HG03469 (cell line): ENCODE results near the gene YEATS2.
"Not testable (repeated sequence)": the region's sequence is repeated elsewhere in the genome, so short reads cannot be mapped to it uniquely, and the experiment has no call there.

Experiments
- ATAC-seq: cut with Tn5 transposase; IDR thresholded peaks from one replicate; pipeline ENCODE4 v1.9.1; 2021; ENCODE audit warnings: mild to moderate bottlenecking, moderate library complexity, moderate number of reproducible peaks; ENCODE audit not compliant: unreplicated experiment

Gene YEATS2

DNA sequence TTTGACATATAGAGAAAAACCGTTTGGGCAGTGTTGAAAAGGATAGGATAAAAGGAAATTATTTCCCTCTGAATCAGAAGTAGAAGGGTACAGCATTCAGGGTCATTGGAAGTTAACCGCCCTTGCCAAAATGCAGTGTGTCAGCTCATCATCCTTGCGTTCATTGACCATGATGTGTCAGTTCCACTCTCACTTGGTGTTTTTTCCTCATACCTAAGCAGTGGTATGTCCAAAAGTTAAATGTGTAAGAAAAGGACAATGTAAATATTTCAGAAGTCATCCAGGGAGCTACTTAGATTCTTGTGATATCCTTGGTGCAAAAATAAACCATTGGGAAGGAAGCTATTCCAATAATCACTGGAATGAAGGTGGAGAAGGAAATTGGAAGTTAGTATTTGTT is 77.0 kb downstream of the YEATS2 start:
- ATAC-seq, result no peak

DNA sequence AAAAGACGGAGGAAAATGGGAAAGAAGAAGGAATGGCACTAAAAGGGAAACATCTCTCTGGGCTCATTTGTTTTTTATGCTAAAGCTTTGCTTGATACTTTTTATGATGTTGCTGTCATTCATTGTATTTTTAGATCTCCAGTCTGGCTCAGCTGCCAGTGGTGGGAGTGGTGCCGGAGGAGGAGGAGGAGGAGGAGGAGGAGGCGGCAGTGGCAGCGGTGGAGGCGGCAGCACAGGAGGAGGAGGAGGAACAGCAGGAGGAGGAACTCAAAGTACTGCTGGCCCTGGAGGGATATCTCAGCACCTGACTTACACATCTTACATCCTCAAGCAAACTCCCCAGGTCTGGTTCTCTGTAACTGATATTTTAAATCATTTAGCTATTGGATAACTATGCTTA is 78.2 kb downstream of the YEATS2 start:
- ATAC-seq, result no peak

DNA sequence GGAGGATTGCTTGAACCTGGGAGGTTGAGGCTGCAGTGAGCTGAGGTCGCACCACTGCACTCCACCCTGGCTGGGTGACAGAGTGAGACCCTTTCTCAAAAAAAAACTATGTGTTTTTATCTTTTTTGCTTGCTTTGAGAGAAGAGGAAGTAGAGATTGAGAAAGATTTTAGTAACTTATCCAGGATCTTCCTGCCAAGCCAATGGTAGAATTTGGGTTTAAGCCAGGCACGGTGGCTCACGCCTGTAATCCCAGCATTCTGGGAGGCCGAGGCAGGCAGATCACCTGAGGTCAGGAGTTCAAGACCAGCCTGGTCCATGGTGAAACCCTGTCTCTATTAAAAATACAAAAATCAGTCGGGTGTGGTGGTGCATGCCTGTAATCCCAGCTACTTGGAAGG is 78.9 kb downstream of the YEATS2 start:
- not testable (repeated sequence) for ATAC-seq

DNA sequence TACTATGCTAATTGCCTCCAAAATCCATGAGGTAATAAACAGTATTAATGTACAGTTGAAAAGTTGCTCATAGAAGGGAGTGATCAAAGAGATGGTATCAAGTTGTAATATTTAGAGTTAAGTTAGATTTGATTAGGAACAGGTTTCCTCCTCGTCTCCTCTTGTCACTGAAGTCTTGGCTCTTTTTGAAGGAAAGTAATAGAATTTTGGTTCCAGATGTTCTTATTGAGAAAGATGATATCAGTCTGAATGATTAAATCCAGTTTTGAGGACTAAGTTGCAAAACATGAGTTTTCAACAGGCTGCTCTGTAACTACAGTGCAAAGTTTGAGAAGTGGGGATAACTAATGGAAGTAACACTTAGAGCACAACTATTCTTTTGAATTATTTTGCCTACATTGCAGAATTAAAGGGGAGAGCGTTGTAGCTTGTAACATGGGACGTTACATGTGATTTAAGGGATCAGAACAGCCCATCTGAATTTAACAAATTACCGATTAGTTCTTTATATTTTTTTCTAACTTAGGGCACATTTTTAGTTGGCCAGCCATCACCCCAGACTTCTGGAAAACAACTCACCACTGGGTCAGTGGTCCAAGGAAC is 79.5 kb downstream of the YEATS2 start:
- ATAC-seq, result no peak

DNA sequence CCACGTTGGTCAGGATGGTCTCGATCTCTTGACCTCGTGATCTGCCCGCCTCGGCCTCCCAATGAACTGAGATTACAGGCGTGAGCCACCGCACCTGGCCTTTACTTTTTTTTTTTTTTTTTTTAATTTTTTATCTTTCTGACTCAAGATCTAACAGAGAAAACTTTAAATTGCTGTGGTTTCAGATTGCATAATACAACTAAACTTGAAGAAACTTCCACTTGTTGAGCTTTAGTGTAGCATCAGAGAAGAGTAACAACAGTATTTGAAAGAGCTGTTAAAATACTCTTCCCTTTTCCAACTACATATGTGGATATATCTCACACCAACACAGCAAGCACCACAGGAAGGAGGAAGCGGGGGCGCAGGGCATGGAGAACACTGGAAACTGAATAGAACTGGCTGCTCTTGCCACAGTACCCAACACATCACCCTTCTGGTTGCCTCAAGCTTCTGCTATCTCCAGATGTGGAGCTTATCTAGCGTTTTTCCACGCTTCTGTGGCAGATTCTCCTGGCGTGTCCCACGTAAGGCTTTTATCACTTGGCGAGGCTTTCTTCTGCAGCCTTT is 82.4 kb downstream of the YEATS2 start:
- no peak for ATAC-seq

DNA sequence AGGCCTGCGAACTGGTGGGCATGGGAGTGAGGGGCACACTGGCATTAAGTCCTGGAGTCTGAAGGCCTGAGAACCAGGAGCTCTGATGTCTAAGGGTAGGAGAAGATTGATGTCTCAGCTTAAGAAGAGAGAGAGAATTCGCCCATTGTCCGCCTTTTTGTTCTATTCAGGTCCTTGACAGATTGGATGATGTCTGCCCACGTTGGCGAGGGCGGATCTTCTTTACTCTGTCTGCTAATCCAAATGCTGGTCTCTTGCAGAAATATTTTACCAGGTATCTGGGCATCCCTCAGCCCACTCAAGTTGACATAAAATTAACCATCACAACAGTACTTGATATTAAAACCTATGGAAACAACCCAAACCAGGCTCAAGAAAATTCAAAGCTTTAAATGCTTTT is 83.6 kb downstream of the YEATS2 start:
- ATAC-seq, result no peak

DNA sequence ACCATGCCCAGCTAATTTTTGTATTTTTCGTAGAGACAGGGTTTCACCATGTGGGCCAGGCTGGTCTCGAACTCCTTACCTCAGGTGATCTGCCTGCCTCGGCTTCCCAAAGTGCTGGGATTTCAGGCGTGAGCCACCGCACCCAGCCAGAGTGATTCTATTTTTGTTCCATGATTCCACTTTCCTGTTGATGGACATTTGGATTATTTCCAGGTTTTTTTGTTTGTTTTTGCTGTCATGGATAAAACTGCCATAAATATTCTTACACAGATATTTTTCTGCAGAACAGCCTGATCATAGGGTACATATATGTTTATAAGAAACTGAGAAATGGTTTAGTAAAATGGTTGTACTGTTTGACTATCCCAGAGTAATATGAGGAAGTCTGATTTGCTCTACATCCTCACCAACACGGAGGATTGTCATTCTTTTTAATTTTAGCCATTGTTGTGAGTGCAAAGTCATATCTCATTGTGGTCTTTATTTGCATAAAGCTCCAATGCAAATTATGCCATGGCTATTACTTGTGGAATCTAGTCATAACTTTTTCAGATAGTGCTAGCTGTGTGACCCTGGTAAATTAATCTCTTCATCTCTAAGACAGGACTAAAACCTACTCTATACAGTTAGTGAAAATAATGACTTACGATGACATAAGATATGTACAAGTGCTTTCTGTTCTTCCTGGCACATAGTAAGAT is 85.1 kb downstream of the YEATS2 start:
- ATAC-seq, result no peak

DNA sequence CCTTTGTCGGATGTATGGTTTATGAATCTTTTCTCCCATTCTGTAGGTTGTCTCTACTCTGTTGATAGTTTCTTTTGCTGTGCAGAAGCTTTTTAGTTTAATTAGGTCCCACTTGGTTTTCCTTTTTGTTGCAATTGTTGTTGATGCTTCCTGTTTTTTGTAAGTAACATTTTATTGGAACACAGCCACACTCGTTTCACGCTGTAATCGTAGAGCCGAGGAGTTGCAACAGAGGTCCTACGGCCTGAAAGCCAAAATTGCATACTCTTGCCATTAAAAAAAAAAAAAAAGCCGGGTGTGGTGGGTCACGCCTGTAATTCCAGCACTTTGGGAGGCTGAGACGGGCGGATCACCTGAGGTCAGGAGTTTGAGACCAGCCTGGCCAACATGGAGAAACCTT is 86.9 kb downstream of the YEATS2 start:
- not testable (repeated sequence) for ATAC-seq

DNA sequence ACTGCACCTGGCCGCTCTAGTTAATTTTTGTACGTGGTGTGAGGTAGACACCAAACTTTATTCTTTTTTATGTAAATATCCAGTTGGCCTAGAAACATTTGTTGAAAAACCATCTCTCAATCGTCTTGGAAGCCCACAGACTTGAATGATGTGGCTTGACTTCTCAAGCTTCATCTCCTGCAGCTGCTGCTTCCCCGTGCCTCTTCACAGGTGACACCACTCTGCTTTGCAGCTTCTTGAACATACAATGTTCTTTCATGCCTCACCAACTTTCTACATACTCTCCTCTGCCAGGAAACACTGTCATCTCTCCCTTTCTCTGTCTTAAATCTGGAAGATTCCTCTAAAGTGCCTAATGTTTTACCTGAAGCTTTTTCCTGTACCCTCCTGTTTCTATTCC is 92.2 kb downstream of the YEATS2 start:
- ATAC-seq, result no peak

DNA sequence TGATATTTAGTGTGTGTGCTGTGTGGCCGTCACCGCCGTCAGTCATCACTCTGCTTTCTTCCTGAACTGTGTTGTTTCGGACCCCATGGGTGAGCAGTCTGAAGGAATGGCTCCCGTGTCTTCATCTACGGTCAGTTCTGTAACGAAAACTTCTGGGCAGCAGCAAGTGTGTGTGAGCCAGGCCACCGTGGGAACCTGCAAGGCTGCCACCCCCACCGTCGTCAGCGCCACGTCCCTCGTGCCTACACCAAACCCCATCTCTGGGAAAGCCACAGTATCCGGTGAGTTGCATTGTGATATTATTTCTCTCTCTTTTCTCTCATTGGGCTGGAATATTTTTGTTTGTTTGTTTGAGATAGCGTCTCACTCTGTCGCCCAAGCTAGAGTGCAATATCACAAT is 93.1 kb downstream of the YEATS2 start:
- ATAC-seq, result no peak

DNA sequence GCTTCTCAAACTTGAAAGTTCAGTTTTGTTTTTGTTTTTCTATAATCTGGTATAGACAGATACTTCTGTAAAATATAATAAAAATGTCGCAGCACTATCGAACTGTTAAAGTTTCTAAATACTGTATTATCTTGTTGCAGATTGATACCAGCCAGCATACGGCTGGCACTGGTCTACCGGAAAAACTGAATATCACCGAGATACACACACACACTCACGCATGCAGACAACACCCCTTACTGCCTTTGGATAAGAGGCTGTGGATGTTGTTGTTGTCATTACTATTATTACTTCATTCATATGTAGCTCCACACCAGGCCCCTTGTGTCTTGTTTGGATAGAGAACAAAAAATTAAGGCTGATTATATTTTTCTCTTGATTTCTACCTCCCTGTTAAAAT is 95.4 kb downstream of the YEATS2 start:
- no peak for ATAC-seq

DNA sequence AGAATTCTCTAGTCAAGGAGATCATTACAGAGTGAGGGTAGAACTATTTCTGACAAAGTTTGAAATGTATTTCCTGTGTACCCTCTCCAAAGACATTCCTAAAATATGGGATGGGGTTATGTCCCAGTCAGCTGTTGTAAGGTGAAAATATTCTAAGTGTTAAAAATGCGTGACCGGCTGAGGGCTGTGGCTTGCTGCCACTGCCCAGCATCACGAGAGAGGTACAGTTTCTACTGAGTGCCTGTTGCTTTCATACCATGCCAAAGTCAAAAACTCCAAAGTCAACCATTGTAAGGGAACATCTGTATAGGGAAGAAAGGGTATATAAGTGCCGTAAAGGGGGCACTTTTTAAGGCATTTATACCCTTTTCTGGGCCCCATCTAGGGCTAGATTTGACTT is 96.9 kb downstream of the YEATS2 start:
- ATAC-seq, result no peak

DNA sequence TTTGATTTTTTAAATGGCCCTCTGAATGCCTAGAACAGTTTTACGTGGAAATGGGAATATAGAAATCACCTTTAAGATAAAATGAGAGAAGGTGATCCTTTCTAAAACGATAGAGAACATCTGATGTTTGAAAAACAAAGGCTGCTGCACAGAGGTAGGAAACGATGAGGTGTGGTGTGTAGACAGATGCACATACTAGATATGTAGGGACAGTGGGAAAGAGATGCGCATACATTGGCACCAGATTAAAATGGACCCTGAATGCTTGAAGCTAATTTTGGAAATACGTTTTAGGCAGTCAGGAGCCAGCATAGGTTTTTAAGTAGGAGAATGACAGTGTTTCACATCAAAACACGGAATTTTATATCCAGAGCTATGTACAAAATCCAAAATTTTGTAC is 98.8 kb downstream of the YEATS2 start:
- no peak for ATAC-seq

DNA sequence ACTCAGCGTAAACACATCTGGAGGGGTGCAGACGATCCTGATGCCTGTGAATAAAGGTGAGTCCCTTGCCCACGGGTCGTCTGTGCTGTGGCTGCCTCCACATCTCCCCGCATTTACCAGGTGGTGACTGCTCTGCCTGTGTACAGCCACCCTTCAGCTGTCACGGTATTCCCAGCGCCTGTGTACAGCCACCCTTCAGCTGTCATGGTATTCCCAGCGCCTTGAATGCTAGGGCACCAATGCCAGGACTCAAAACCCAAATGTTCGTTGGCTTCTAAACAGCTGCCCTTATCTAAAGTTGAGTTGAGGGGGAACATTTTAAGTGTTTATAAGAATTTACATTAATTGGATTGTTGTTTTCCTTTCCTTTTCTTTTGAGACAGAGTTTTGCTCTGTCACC is 100.4 kb downstream of the YEATS2 start:
- no peak for ATAC-seq

DNA sequence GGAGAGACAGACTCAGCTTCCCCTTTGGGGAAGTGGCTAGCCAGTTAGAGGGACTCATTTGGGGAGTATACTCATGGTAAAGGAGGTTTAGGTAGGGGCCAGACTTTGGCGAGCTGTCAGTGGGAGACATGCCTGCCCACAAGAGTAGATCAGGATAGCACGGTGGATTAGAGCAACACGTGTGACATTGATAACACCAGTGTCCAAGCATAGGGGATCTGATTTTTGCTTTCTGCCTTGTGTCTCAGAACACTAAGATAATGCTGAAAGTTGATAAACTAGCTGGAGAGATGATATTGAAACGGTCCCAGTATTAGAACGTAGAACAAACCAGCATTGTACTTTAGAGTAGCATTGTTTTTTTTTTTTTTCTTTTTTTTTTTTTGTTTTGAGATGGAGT is 101.9 kb downstream of the YEATS2 start:
- no peak for ATAC-seq

DNA sequence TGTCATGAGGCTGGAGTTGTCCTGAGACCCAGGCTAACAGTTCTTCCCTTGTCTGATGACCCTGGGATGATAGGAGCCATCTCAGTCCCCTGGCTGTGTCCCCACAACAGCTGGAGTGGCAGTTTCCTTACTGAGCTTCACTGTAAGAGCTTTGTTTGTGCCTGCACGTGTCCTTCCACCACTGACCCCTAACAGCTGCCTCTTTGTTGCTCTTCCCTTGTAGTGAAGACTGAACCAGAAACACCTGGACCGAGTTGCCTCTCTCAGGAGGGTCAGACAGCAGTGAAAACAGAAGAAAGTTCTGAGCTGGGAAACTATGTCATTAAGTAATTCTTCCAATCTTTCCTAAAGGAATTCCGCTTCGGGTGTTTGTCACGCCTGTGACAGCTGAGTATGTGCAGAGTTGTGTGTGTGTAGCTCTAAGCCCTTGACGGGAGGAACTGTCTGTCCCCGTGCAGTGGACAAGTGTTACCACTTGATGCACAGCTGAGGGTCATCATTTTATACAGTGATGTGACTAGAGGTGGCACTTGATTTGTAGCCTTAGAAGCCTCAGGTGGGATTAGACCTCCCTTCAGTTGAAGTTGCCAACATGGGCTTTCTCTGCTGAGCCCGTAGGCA is 102.8 kb downstream of the YEATS2 start:
- ATAC-seq, result no peak

DNA sequence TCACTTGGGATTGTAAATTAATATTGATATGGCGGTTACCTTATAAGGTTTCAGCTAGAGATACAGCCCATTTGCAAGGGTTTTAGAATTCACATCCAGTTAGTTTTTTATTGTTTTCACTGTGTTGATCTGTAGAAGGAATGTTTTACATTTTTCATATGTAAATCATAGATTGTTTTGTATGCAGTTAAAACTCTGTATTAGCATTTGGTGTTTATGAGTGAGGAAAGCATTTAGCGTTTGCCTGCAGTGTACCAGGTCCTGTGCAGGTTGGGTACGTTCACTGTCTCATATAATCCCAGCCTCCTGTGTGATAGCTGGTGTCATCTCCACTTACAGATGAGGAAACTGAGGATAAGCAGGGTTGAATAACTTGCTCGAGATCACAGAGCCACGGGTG is 104.0 kb downstream of the YEATS2 start:
- ATAC-seq, result no peak

DNA sequence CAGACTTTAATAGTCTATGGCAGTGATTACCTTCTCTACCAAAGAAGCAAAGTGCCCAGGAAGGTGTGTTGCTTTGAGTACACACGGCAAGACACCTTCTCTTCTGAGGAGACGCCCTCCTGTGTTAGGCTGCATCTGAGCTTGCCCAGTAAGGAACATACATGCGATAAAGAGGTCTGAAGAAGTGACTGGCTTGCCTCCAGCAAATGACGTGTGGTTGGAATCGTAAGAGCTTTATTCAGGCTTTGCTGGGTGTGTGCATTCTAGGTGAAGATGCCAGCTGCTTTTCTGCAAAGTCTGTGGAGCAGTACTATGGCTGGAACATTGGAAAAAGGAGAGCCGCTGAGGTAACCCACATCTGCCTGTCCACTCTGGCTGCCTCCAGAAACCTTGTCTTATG is 105.4 kb downstream of the YEATS2 start:
- no peak for ATAC-seq

DNA sequence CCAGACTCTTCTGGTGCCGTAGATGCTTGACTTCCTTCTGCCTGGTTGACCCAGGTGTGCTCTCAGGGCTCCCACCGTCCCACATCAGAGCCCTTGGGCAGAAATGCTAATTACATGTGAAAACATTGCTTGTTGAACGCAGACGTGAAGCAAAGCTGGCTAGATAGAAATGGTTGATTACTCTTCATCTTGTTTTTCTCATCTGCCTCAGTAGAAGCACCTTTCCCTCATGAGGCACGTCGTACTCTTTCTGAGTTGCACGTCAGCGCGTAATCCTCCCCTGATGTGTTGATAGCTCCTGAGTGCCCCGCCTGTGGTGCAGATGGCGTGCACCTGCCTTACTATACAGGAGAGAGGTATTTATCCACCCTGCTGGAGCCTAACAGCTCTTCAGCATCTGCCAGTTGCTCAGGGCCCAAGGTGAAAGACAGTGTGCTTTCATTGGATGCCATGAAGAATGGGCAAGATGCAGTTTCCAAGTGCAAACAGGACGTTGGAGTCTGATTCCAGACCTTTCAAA is 109.7 kb downstream of the YEATS2 start:
- no peak for ATAC-seq

DNA sequence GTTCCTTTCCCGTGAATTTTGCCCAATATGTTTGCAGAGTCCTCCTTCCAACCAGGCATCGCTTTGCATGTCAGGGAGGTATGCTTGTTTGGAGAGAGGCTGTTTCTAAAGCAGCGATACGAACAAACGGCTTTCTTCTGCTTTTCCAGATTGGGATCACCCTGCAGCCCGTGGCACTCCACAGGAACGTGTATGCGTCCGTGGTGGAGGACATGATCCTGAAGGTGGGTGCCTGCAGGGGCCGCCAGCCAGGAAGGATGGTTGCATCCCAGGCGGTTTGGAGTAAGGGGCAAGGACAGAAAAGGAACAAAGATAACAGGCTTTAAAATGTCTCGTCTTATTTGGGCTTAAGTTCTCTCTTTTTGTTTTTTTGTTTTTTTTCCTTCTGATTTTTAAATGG is 110.3 kb downstream of the YEATS2 start:
- no peak for ATAC-seq

DNA sequence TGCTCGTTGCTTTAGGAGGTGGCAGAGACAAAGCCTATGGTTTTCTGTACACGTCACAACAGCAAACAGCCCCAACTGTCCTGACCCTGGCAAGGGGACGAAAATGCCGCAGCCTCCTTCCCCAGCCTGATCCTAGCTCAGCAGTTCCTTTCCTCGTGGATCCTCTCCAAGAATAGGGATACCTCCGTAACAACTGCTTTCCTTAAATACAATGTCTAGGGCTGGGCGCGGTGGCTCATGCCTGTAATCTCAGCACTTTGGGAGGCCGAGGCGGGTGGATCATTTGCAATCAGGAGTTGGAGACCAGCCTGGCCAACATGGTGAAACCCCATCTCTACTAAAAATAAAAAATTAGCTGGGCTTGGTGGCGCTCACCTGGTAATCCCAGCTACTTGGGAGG is 110.8 kb downstream of the YEATS2 start:
- ATAC-seq, result no peak

DNA sequence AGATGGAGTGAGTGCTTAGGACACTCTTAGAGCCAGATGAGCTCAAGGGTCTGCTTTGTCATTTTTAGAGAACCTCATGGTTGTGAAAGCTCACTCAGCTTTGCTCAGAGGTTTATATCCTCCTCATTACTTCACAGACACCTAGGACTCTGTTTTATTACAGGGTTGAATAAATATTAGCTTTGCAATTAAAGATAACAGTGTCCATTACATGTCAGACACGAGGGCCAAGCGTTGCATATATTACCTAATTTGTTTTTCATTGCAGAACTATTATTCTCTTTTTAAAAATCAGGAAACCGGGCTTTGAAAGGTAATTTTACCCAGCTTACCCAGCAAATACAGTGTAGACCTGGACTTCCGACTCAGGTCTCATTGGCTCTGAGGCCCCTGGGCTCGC is 111.7 kb downstream of the YEATS2 start:
- ATAC-seq, result no peak
